ENCODE results near the gene C7orf57.
A peak's percentile ranks its signal among the peaks of the same experiment; 100 is the strongest.

C7orf57 gene

GRCh38 chr7:47990592-47990991 is 44.8 kb upstream of the C7orf57 start:
- H3K9me3 ChIP-seq (ENCODE audit: control insufficient read depth, low read length), result no peaks in the 10 kb centered on the region
- no peak overlapping the region for H2AK5ac ChIP-seq (ENCODE audit: low read length, severe bottlenecking)
- H4K91ac ChIP-seq (ENCODE audit: low read length), result no peak overlapping the region
- H3K4me1 ChIP-seq (ENCODE audit: control insufficient read depth, insufficient read depth, low read depth, low read length), result peaks cover 2% of the 10 kb centered on the region
- no peak overlapping the region for H4K8ac ChIP-seq (ENCODE audit: low read length)
- H3K9ac ChIP-seq (ENCODE audit: low read length), result no peak overlapping the region
- no peak overlapping the region for H3K14ac ChIP-seq (ENCODE audit: low read length in 2 of 2)
- H3K4me3 ChIP-seq (ENCODE audit: insufficient read depth in 1 of 2, low read depth in 1 of 2, low read length in 2 of 2), result no peak overlapping the region
- WGBS, result 100% methylated on average over 2 of the region's 5 CpGs
- H2AFZ ChIP-seq (ENCODE audit: low read depth, low read length), result no peak overlapping the region
- H3K79me1 ChIP-seq (replicated peaks; ENCODE audit: low read length, poor library complexity, severe bottlenecking), result no peaks in the 10 kb centered on the region
- no peak overlapping the region for H3K27ac ChIP-seq (ENCODE audit: low read length, poor library complexity, severe bottlenecking)
- no peak overlapping the region for H2BK5ac ChIP-seq (ENCODE audit: low read depth, low read length, poor library complexity, severe bottlenecking)
- H2BK12ac ChIP-seq (ENCODE audit: low read length in 2 of 2), result no peak overlapping the region
- DNase-seq, result no peak
- no peak overlapping the region for H2BK120ac ChIP-seq (ENCODE audit: low read depth, low read length)
- H3K18ac ChIP-seq (ENCODE audit: low read depth in 1 of 2, low read length in 2 of 2), result no peak overlapping the region
- no peak overlapping the region for H3K23ac ChIP-seq (ENCODE audit: low read length in 2 of 2)
- H3K36me3 ChIP-seq (ENCODE audit: control insufficient read depth in 1 of 2, insufficient read depth in 2 of 2, low read depth in 1 of 2, low read length in 2 of 2), result no peaks in the 10 kb centered on the region
- H3K27me3 ChIP-seq (ENCODE audit: control insufficient read depth in 1 of 2, insufficient read depth in 1 of 2, low read length in 2 of 2), result no peaks in the 10 kb centered on the region
- no peak overlapping the region for H2BK15ac ChIP-seq (ENCODE audit: low read depth, poor library complexity, severe bottlenecking)
- no peak overlapping the region for H3K4me2 ChIP-seq (ENCODE audit: low read length, poor library complexity, severe bottlenecking)
- H3K4ac ChIP-seq (ENCODE audit: low read depth in 1 of 2, low read length in 2 of 2), result no peak overlapping the region

GRCh38 chr7:47991270-47991669 is 44.1 kb upstream of the C7orf57 start:
- no peak overlapping the region for H3K14ac ChIP-seq (ENCODE audit: low read length in 2 of 2)
- no peak overlapping the region for H2BK5ac ChIP-seq (ENCODE audit: low read depth, low read length, poor library complexity, severe bottlenecking)
- no peaks in the 10 kb centered on the region for H3K9me3 ChIP-seq (ENCODE audit: control insufficient read depth, low read length)
- H4K8ac ChIP-seq (ENCODE audit: low read length), result no peak overlapping the region
- H3K4me3 ChIP-seq (ENCODE audit: insufficient read depth in 1 of 2, low read depth in 1 of 2, low read length in 2 of 2), result peak overlapping the region in 1 of 2 experiments; percentile 84
- H3K23ac ChIP-seq (ENCODE audit: low read length in 2 of 2), result peak overlapping the region in 1 of 2 experiments; percentile 85
- peaks cover 2% of the 10 kb centered on the region for H3K4me1 ChIP-seq (ENCODE audit: control insufficient read depth, insufficient read depth, low read depth, low read length)
- H2AFZ ChIP-seq (ENCODE audit: low read depth, low read length), result peak overlapping the region; percentile 83
- H4K91ac ChIP-seq (ENCODE audit: low read length), result no peak overlapping the region
- H3K79me1 ChIP-seq (replicated peaks; ENCODE audit: low read length, poor library complexity, severe bottlenecking), result no peaks in the 10 kb centered on the region
- H2BK120ac ChIP-seq (ENCODE audit: low read depth, low read length), result no peak overlapping the region
- H3K27me3 ChIP-seq (ENCODE audit: control insufficient read depth in 1 of 2, insufficient read depth in 1 of 2, low read length in 2 of 2), result no peaks in the 10 kb centered on the region
- H2BK15ac ChIP-seq (ENCODE audit: low read depth, poor library complexity, severe bottlenecking), result no peak overlapping the region
- H3K36me3 ChIP-seq (ENCODE audit: control insufficient read depth in 1 of 2, insufficient read depth in 2 of 2, low read depth in 1 of 2, low read length in 2 of 2), result no peaks in the 10 kb centered on the region
- no peak for DNase-seq
- H3K4me2 ChIP-seq (ENCODE audit: low read length, poor library complexity, severe bottlenecking), result no peak overlapping the region
- no CpG with 5 or more reads among the region's 1 CpG for WGBS
- no peak overlapping the region for H2BK12ac ChIP-seq (ENCODE audit: low read length in 2 of 2)
- no peak overlapping the region for H3K27ac ChIP-seq (ENCODE audit: low read length, poor library complexity, severe bottlenecking)
- peak overlapping the region; percentile 81 for H3K9ac ChIP-seq (ENCODE audit: low read length)
- H2AK5ac ChIP-seq (ENCODE audit: low read length, severe bottlenecking), result no peak overlapping the region
- peak overlapping the region in 1 of 2 experiments; percentile 97 for H3K4ac ChIP-seq (ENCODE audit: low read depth in 1 of 2, low read length in 2 of 2)
- peak overlapping the region in 1 of 2 experiments; percentile 98 for H3K18ac ChIP-seq (ENCODE audit: low read depth in 1 of 2, low read length in 2 of 2)

GRCh38 chr7:47991741-47992311 is 43.5 kb upstream of the C7orf57 start:
- Histone ChIP-seq H3K27me3 (ENCODE audit: control insufficient read depth in 1 of 2, insufficient read depth in 1 of 2, low read length in 2 of 2) (no peaks in the 10 kb centered on the region), H3K9ac (ENCODE audit: low read length) (peak overlapping the region; percentile 81), H3K14ac (ENCODE audit: low read length in 2 of 2) (peak overlapping the region in 1 of 2 experiments; percentile 83), H2BK120ac (ENCODE audit: low read depth, low read length) (peak overlapping the region; percentile 39), H3K4me1 (ENCODE audit: control insufficient read depth, insufficient read depth, low read depth, low read length) (peaks cover 2% of the 10 kb centered on the region), H3K23ac (ENCODE audit: low read length in 2 of 2) (peak overlapping the region in 1 of 2 experiments; percentile 85), H3K36me3 (ENCODE audit: control insufficient read depth in 1 of 2, insufficient read depth in 2 of 2, low read depth in 1 of 2, low read length in 2 of 2) (no peaks in the 10 kb centered on the region), H2BK15ac (ENCODE audit: low read depth, poor library complexity, severe bottlenecking) (no peak overlapping the region), H3K4me2 (ENCODE audit: low read length, poor library complexity, severe bottlenecking) (peak overlapping the region; percentile 62), H3K9me3 (ENCODE audit: control insufficient read depth, low read length) (no peaks in the 10 kb centered on the region), H3K27ac (ENCODE audit: low read length, poor library complexity, severe bottlenecking) (peak overlapping the region; percentile 22), H3K4ac (ENCODE audit: low read depth in 1 of 2, low read length in 2 of 2) (peak overlapping the region in 1 of 2 experiments; percentile 97), H3K18ac (ENCODE audit: low read depth in 1 of 2, low read length in 2 of 2) (peak overlapping the region; percentile 64 to 98), H3K79me1 (replicated peaks; ENCODE audit: low read length, poor library complexity, severe bottlenecking) (no peaks in the 10 kb centered on the region), H2BK5ac (ENCODE audit: low read depth, low read length, poor library complexity, severe bottlenecking) (no peak overlapping the region), H4K91ac (ENCODE audit: low read length) (peak overlapping the region; percentile 34), H3K4me3 (ENCODE audit: insufficient read depth in 1 of 2, low read depth in 1 of 2, low read length in 2 of 2) (peak overlapping the region; percentile 58 to 84), H2BK12ac (ENCODE audit: low read length in 2 of 2) (peak overlapping the region; percentile 75 to 92), H4K8ac (ENCODE audit: low read length) (peak overlapping the region; percentile 74), H2AFZ (ENCODE audit: low read depth, low read length) (peak overlapping the region; percentile 83), H2AK5ac (ENCODE audit: low read length, severe bottlenecking) (no peak overlapping the region)
- peak; percentile 84 for DNase-seq
- 1% methylated on average over 25 of the region's 26 CpGs for WGBS

GRCh38 chr7:47992446-47992845 is 42.9 kb upstream of the C7orf57 start:
- H2BK15ac ChIP-seq (ENCODE audit: low read depth, poor library complexity, severe bottlenecking), result no peak overlapping the region
- DNase-seq, result peak; percentile 34
- peak overlapping the region; percentile 14 for H3K27ac ChIP-seq (ENCODE audit: low read length, poor library complexity, severe bottlenecking)
- H2BK12ac ChIP-seq (ENCODE audit: low read length in 2 of 2), result no peak overlapping the region
- no peak overlapping the region for H4K8ac ChIP-seq (ENCODE audit: low read length)
- H3K27me3 ChIP-seq (ENCODE audit: control insufficient read depth in 1 of 2, insufficient read depth in 1 of 2, low read length in 2 of 2), result no peaks in the 10 kb centered on the region
- peak overlapping the region; percentile 81 for H3K9ac ChIP-seq (ENCODE audit: low read length)
- no peak overlapping the region for H2BK5ac ChIP-seq (ENCODE audit: low read depth, low read length, poor library complexity, severe bottlenecking)
- H3K36me3 ChIP-seq (ENCODE audit: control insufficient read depth in 1 of 2, insufficient read depth in 2 of 2, low read depth in 1 of 2, low read length in 2 of 2), result no peaks in the 10 kb centered on the region
- H3K79me1 ChIP-seq (replicated peaks; ENCODE audit: low read length, poor library complexity, severe bottlenecking), result no peaks in the 10 kb centered on the region
- H2AFZ ChIP-seq (ENCODE audit: low read depth, low read length), result no peak overlapping the region
- H3K4me2 ChIP-seq (ENCODE audit: low read length, poor library complexity, severe bottlenecking), result no peak overlapping the region
- no peak overlapping the region for H3K23ac ChIP-seq (ENCODE audit: low read length in 2 of 2)
- H3K9me3 ChIP-seq (ENCODE audit: control insufficient read depth, low read length), result no peaks in the 10 kb centered on the region
- no peak overlapping the region for H3K14ac ChIP-seq (ENCODE audit: low read length in 2 of 2)
- H2AK5ac ChIP-seq (ENCODE audit: low read length, severe bottlenecking), result no peak overlapping the region
- no peak overlapping the region for H3K4ac ChIP-seq (ENCODE audit: low read depth in 1 of 2, low read length in 2 of 2)
- H3K4me1 ChIP-seq (ENCODE audit: control insufficient read depth, insufficient read depth, low read depth, low read length), result peaks cover 2% of the 10 kb centered on the region
- no peak overlapping the region for H2BK120ac ChIP-seq (ENCODE audit: low read depth, low read length)
- H3K4me3 ChIP-seq (ENCODE audit: insufficient read depth in 1 of 2, low read depth in 1 of 2, low read length in 2 of 2), result peak overlapping the region in 1 of 2 experiments; percentile 84
- WGBS, result 57% methylated on average over 3 of the region's 3 CpGs
- H3K18ac ChIP-seq (ENCODE audit: low read depth in 1 of 2, low read length in 2 of 2), result no peak overlapping the region
- H4K91ac ChIP-seq (ENCODE audit: low read length), result no peak overlapping the region
